ENCODE measurements around the gene HSD11B1L.

HSD11B1L gene

DNA sequence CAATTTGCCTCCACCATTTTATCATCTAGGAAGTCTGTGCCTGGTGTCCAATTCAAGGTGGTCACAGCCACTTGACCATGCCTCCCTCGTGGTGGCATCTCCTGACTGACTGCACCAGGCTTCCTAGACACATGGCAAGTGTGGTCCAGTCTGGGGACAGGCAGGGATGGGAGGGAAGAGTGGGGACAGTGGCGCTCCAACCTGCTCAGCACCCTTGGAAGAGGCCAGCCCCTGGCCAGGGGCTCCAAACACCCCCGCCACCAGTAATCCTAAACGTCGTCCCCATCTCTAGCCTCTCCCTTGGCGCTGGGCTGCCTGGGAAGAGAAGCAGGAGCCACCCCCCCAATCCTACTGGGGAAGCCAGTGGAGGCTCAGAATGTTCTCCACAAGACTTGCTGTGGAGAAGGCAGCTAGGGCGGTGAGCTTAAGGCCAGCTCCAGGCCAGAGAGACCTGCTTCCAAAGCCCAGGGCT lies 11.9 kb downstream of the HSD11B1L start (continued):
- TF ChIP-seq, protein P1, sequence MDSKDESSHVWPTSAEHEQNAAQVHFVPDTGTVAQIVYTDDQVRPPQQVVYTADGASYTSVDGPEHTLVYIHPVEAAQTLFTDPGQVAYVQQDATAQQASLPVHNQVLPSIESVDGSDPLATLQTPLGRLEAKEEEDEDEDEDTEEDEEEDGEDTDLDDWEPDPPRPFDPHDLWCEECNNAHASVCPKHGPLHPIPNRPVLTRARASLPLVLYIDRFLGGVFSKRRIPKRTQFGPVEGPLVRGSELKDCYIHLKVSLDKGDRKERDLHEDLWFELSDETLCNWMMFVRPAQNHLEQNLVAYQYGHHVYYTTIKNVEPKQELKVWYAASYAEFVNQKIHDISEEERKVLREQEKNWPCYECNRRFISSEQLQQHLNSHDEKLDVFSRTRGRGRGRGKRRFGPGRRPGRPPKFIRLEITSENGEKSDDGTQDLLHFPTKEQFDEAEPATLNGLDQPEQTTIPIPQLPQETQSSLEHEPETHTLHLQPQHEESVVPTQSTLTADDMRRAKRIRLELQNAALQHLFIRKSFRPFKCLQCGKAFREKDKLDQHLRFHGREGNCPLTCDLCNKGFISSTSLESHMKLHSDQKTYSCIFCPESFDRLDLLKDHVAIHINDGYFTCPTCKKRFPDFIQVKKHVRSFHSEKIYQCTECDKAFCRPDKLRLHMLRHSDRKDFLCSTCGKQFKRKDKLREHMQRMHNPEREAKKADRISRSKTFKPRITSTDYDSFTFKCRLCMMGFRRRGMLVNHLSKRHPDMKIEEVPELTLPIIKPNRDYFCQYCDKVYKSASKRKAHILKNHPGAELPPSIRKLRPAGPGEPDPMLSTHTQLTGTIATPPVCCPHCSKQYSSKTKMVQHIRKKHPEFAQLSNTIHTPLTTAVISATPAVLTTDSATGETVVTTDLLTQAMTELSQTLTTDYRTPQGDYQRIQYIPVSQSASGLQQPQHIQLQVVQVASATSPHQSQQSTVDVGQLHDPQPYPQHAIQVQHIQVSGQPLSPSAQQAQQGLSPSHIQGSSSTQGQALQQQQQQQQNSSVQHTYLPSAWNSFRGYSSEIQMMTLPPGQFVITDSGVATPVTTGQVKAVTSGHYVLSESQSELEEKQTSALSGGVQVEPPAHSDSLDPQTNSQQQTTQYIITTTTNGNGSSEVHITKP (tag by site-specific recombination; IDR thresholded peaks at IDR 0.05), result peak; percentile 59; the same call in 1 of the 2 replicates
- no peak for TF ChIP-seq PRDM4 (tag by site-specific recombination; IDR thresholded peaks at IDR 0.05)
- TF ChIP-seq ZNF223 (tag by site-specific recombination; IDR thresholded peaks at IDR 0.05), result 0 out of 2 replicates have a peak, but pooled peaks have one; percentile 33

GRCh38 chr19:5693195-5694166 lies 12.7 kb downstream of the HSD11B1L start:
- H3K4me1 ChIP-seq (ENCODE audit: control insufficient read depth, insufficient read depth, low read length), result no peaks in the 10 kb centered on the region; the same call in 1 of the 2 replicates
- H3K27ac ChIP-seq (ENCODE audit: extremely low read depth, low read depth, low read length), result peak overlapping the region; percentile 100
- CTCF ChIA-PET, result interaction anchor here (1.1 kb wide), 1 partner anchor 16 kb away, joined by 3 read pairs; no protein-coding TSS in a partner anchor
- H3K36me3 ChIP-seq (ENCODE audit: control insufficient read depth in 2 of 2, insufficient read depth in 1 of 2, low read length in 2 of 2), result peaks cover 5 to 74% of the 10 kb centered on the region in 2 experiments; a peak in 2 of 3 replicates
- H3K9me3 ChIP-seq (ENCODE audit: control insufficient read depth, insufficient read depth, low read depth, low read length), result no peaks in the 10 kb centered on the region
- H3K4me3 ChIP-seq (ENCODE audit: low read depth, low read length), result no peak overlapping the region
- POLR2A ChIA-PET, result interaction anchor here (0.5 to 1.5 kb wide), 3 partner anchors 10 to 101 kb away, joined by 3 to 6 read pairs (median 3); no protein-coding TSS in a partner anchor
- TF ChIP-seq, protein P2, sequence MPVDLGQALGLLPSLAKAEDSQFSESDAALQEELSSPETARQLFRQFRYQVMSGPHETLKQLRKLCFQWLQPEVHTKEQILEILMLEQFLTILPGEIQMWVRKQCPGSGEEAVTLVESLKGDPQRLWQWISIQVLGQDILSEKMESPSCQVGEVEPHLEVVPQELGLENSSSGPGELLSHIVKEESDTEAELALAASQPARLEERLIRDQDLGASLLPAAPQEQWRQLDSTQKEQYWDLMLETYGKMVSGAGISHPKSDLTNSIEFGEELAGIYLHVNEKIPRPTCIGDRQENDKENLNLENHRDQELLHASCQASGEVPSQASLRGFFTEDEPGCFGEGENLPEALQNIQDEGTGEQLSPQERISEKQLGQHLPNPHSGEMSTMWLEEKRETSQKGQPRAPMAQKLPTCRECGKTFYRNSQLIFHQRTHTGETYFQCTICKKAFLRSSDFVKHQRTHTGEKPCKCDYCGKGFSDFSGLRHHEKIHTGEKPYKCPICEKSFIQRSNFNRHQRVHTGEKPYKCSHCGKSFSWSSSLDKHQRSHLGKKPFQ (tag by site-specific recombination; IDR thresholded peaks at IDR 0.05), result no peak
- no peak; the same call in 1 of the 2 replicates for TF ChIP-seq YY1 (tag by site-specific recombination; IDR thresholded peaks at IDR 0.05)
- no peak for TF ChIP-seq GLIS1 (tag by site-specific recombination; IDR thresholded peaks at IDR 0.05)
- no peak; the same call in 1 of the 2 replicates for TF ChIP-seq ZNF596 (tag by site-specific recombination; IDR thresholded peaks at IDR 0.05)
- TF ChIP-seq ZNF843 (tag by site-specific recombination; IDR thresholded peaks at IDR 0.05), result no peak
- no peak for TF ChIP-seq ZNF174 (tag by site-specific recombination; IDR thresholded peaks at IDR 0.05)
- no peak for TF ChIP-seq ZNF138 (tag by site-specific recombination; IDR thresholded peaks at IDR 0.05; ENCODE audit: borderline replicate concordance)
- no peak for TF ChIP-seq GLI2 (tag by site-specific recombination; IDR thresholded peaks at IDR 0.05; ENCODE audit: borderline replicate concordance, low read depth)
- no peak for TF ChIP-seq ZNF514 (tag by site-specific recombination; IDR thresholded peaks at IDR 0.05)
- TF ChIP-seq ZNF121 (tag by site-specific recombination; IDR thresholded peaks at IDR 0.05), result no peak
- TF ChIP-seq ZNF645 (tag by site-specific recombination; IDR thresholded peaks at IDR 0.05), result no peak
- TF ChIP-seq FEZF1 (tag by site-specific recombination; IDR thresholded peaks at IDR 0.05), result no peak
- TF ChIP-seq ZSCAN16 (tag by site-specific recombination; IDR thresholded peaks at IDR 0.05), result no peak
- no peak for TF ChIP-seq ZNF626 (tag by site-specific recombination; IDR thresholded peaks at IDR 0.05)
- TF ChIP-seq SCRT2 (tag by site-specific recombination; IDR thresholded peaks at IDR 0.05), result 0 out of 2 replicates have a peak, but pooled peaks have one; percentile 22
- no peak for TF ChIP-seq ZSCAN18 (tag by site-specific recombination; IDR thresholded peaks at IDR 0.05)
- TF ChIP-seq ZNF37A (tag by site-specific recombination; IDR thresholded peaks at IDR 0.05), result no peak
- no peak for TF ChIP-seq ZNF521 (tag by site-specific recombination; IDR thresholded peaks at IDR 0.05)
- TF ChIP-seq ZNF350 (tag by site-specific recombination; IDR thresholded peaks at IDR 0.05), result no peak
- no peak for TF ChIP-seq ZNF311 (tag by site-specific recombination; IDR thresholded peaks at IDR 0.05; ENCODE audit: borderline replicate concordance)
